ENCODE measurements around the gene DLGAP1.

The DLGAP1 gene

GRCh38 chr18:4417714-4418113 is 37.4 kb downstream of the DLGAP1 start:
- in situ Hi-C loops (cut with HindIII; ENCODE audit: low pct_unique_long_range_greater_than_20kb, low sequenced_read_pairs), result no loop called here
- no peak for DNase-seq (ENCODE audit: low read depth in 1 of 2, low spot score in 1 of 2)
- no peak for TF ChIP-seq JUND (IDR thresholded peaks at IDR 0.05; ENCODE audit: low read depth)

- no peak for DNase-seq (ENCODE audit: low read depth in 1 of 2, low spot score in 1 of 2)
- TF ChIP-seq JUND (IDR thresholded peaks at IDR 0.05; ENCODE audit: low read depth), result no peak
- in situ Hi-C loops (cut with HindIII; ENCODE audit: low pct_unique_long_range_greater_than_20kb, low sequenced_read_pairs), result no loop called here
Observed at GRCh38 chr18:4416976-4417375, 38.1 kb downstream of the DLGAP1 start.

- TF ChIP-seq JUND (IDR thresholded peaks at IDR 0.05; ENCODE audit: low read depth), result no peak
- in situ Hi-C loops (cut with HindIII; ENCODE audit: low pct_unique_long_range_greater_than_20kb, low sequenced_read_pairs), result no loop called here
Observed at GRCh38 chr18:4412286-4412685, 42.8 kb downstream of the DLGAP1 start.

GRCh38 chr18:4406856-4407255 is 48.3 kb downstream of the DLGAP1 start:
- in situ Hi-C loops (cut with HindIII; ENCODE audit: low pct_unique_long_range_greater_than_20kb, low sequenced_read_pairs), result no loop called here

More at GRCh38 chr18:4412286-4412685, 42.8 kb downstream of the DLGAP1 start:
- DNase-seq (ENCODE audit: low read depth in 1 of 2, low spot score in 1 of 2), result no peak

GRCh38 chr18:4405965-4406364 is 49.1 kb downstream of the DLGAP1 start:
- DNase-seq (ENCODE audit: low read depth in 1 of 2, low spot score in 1 of 2), result peak in 1 of 2 experiments; percentile 1
- no peak for TF ChIP-seq JUND (IDR thresholded peaks at IDR 0.05; ENCODE audit: low read depth)
- in situ Hi-C loops (cut with HindIII; ENCODE audit: low pct_unique_long_range_greater_than_20kb, low sequenced_read_pairs), result no loop called here

More at GRCh38 chr18:4406856-4407255, 48.3 kb downstream of the DLGAP1 start:
- no peak for DNase-seq (ENCODE audit: low read depth in 1 of 2, low spot score in 1 of 2)
- TF ChIP-seq JUND (IDR thresholded peaks at IDR 0.05; ENCODE audit: low read depth), result no peak

GRCh38 chr18:4403836-4404235 is 51.3 kb downstream of the DLGAP1 start:
- in situ Hi-C loops (cut with HindIII; ENCODE audit: low pct_unique_long_range_greater_than_20kb, low sequenced_read_pairs), result no loop called here
- no peak for TF ChIP-seq JUND (IDR thresholded peaks at IDR 0.05; ENCODE audit: low read depth)
- no peak for DNase-seq (ENCODE audit: low read depth in 1 of 2, low spot score in 1 of 2)

- in situ Hi-C loops (cut with HindIII; ENCODE audit: low pct_unique_long_range_greater_than_20kb, low sequenced_read_pairs), result no loop called here
- DNase-seq (ENCODE audit: low read depth in 1 of 2, low spot score in 1 of 2), result no peak
- no peak for TF ChIP-seq JUND (IDR thresholded peaks at IDR 0.05; ENCODE audit: low read depth)
Observed at GRCh38 chr18:4400911-4401310, 54.2 kb downstream of the DLGAP1 start.

GRCh38 chr18:4399929-4400328 is 55.2 kb downstream of the DLGAP1 start:
- no peak for TF ChIP-seq JUND (IDR thresholded peaks at IDR 0.05; ENCODE audit: low read depth)
- DNase-seq (ENCODE audit: low read depth in 1 of 2, low spot score in 1 of 2), result no peak
- in situ Hi-C loops (cut with HindIII; ENCODE audit: low pct_unique_long_range_greater_than_20kb, low sequenced_read_pairs), result no loop called here

- DNase-seq (ENCODE audit: low read depth in 1 of 2, low spot score in 1 of 2), result no peak
- no peak for TF ChIP-seq JUND (IDR thresholded peaks at IDR 0.05; ENCODE audit: low read depth)
- in situ Hi-C loops (cut with HindIII; ENCODE audit: low pct_unique_long_range_greater_than_20kb, low sequenced_read_pairs), result no loop called here
Observed at GRCh38 chr18:4394700-4395099, 60.4 kb downstream of the DLGAP1 start.

- TF ChIP-seq JUND (IDR thresholded peaks at IDR 0.05; ENCODE audit: low read depth), result no peak
- DNase-seq (ENCODE audit: low read depth in 1 of 2, low spot score in 1 of 2), result no peak
- in situ Hi-C loops (cut with HindIII; ENCODE audit: low pct_unique_long_range_greater_than_20kb, low sequenced_read_pairs), result no loop called here
Observed at GRCh38 chr18:4391859-4392258, 63.2 kb downstream of the DLGAP1 start.

- TF ChIP-seq JUND (IDR thresholded peaks at IDR 0.05; ENCODE audit: low read depth), result no peak
- in situ Hi-C loops (cut with HindIII; ENCODE audit: low pct_unique_long_range_greater_than_20kb, low sequenced_read_pairs), result no loop called here
- no peak for DNase-seq (ENCODE audit: low read depth in 1 of 2, low spot score in 1 of 2)
Observed at GRCh38 chr18:4385876-4386275, 69.2 kb downstream of the DLGAP1 start.

- no peak for TF ChIP-seq JUND (IDR thresholded peaks at IDR 0.05; ENCODE audit: low read depth)
- DNase-seq (ENCODE audit: low read depth in 1 of 2, low spot score in 1 of 2), result no peak
- in situ Hi-C loops (cut with HindIII; ENCODE audit: low pct_unique_long_range_greater_than_20kb, low sequenced_read_pairs), result no loop called here
Observed at GRCh38 chr18:4384932-4385331, 70.2 kb downstream of the DLGAP1 start.

GRCh38 chr18:4374564-4374963 is 80.5 kb downstream of the DLGAP1 start:
- no peak for TF ChIP-seq JUND (IDR thresholded peaks at IDR 0.05; ENCODE audit: low read depth)
- no peak for DNase-seq (ENCODE audit: low read depth in 1 of 2, low spot score in 1 of 2)
- in situ Hi-C loops (cut with HindIII; ENCODE audit: low pct_unique_long_range_greater_than_20kb, low sequenced_read_pairs), result no loop called here

- TF ChIP-seq JUND (IDR thresholded peaks at IDR 0.05; ENCODE audit: low read depth), result no peak
Observed at GRCh38 chr18:4369705-4370104, 85.4 kb downstream of the DLGAP1 start.

More at GRCh38 chr18:4369705-4370104, 85.4 kb downstream of the DLGAP1 start:
- DNase-seq (ENCODE audit: low read depth in 1 of 2, low spot score in 1 of 2), result no peak
- in situ Hi-C loops (cut with HindIII; ENCODE audit: low pct_unique_long_range_greater_than_20kb, low sequenced_read_pairs), result no loop called here

Data from T47D (cell line).